ENCODE data around the gene GABRG3.

GABRG3 gene

DNA sequence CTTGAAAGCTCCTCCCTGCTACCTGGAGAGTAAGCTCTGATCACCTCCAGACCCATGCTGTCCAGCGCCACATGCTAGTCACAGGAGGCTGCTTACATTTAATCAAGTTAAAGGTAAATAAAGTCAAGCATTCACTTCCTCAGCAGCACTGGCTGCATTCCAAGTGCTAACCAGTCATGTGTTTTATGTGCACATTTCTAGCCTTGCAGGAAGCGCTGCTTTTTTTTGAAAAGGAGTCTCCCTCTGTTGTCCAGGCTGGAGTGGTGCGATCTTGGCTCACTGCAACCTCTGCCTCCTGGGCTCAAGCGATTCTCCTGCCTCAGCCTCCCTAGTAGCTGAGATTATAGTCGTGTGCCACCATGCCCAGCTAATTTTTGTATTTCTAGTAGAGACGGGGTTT is 279.2 kb downstream of the GABRG3 start:
- no peak for DNase-seq

GRCh38 chr15:27254055-27254454 is 283.1 kb downstream of the GABRG3 start:
- no peak for DNase-seq

- DNase-seq: no peak
Observed at GRCh38 chr15:27254801-27255200, 283.8 kb downstream of the GABRG3 start.

GRCh38 chr15:27256446-27256845 is 285.5 kb downstream of the GABRG3 start:
- no peak for DNase-seq

DNA sequence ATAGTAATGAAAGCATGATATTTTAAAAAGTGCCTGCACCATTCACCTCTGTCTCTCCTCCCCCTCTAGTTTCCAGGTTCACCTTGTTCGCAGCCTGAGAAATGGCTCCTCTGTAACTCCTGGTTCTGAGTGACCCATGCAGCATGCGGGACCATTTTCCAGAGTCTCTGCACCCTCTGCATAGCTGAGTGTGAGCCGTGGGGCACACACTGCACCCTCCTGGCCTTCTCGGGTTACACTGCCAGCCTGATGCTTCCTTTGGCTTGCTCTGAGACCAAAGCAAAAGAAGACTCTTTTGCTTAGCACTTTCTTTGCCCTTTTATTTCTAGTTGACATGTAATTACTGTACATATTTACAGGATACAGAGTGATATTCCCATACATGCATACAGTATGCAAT is 287.3 kb downstream of the GABRG3 start:
- DNase-seq: no peak

GRCh38 chr15:27260523-27260922 is 289.5 kb downstream of the GABRG3 start:
- no peak for DNase-seq

- DNase-seq: no peak
Observed at GRCh38 chr15:27268923-27269322, 297.9 kb downstream of the GABRG3 start.

- no peak for DNase-seq
Observed at GRCh38 chr15:27271258-27271657, 300.3 kb downstream of the GABRG3 start.

DNA sequence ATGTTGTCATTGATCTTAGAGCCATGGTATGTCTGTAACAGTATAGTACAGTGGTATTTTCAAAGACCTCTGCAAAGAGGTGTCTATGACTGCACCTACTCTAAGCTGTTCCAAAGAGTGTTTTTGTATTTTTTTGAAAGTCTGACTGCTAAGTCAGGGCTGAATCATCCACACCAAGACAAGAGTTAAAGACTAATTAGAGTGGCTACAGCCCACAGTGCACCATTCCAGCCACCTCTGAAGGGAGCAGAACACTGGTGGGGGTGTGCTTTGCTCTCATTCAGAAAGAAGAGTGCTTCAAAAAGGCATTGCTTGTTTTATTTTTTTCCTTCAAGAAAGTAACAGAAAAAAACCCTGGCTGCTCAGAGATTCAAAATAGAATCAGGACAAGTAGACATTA is 301.4 kb downstream of the GABRG3 start:
- DNase-seq: no peak

- no peak for DNase-seq
Observed at GRCh38 chr15:27273506-27273905, 302.5 kb downstream of the GABRG3 start.

DNA sequence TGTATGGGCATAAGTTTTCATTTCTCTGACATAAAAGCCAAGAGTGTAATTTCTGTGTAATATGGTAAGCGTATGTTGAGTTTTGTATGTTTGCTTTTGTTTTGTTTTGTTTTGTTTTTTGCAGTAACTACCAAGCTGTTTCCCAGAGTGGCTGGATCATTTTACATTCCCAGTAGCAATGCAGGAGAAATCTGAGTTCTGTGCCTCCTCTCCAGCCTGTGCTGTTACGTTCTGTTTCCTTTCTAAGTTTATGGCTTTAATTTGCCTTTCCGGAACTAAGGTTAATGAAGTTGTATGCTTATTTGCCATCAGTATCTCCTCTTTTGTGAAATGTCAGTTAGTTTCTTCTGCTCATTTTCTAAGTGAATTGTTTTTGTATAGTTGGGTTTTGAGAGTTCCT is 307.8 kb downstream of the GABRG3 start:
- no peak for DNase-seq

DNA sequence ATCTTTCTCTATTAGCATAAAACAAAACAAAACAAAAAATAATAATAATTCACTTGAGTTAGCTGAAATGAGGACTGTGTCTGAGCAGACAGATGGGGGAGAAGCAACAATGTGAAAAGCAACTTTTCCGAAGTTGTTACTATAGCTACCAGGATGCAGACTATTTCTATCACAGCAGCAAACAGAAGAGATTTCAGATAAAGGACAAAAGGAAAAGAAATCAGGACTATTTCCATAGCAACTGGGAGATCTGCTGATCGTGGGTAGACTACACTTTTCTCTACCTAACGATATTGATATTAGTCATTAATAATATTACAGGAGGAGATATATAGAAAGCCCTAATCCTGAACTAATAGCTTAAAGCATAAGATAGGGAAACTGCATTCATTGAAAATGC is 321.7 kb downstream of the GABRG3 start:
- DNase-seq: no peak

DNA sequence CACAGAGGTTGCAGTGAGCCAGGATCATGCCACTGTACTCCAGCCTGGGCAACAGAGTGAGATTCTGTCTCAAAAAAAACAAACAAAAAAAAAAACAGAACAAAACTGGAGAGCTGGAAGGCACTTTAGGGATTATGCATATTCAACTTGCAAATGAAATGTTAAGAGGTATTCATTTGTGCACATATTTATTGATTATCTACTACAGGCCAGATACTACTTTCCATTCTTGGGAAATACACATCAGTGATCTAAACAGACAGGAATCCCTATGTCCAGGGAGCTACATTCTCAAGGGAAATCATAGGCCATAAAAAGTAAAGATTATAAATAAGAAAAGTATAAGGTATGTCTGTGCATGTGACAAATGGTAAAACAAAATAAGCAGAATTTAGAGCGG is 322.6 kb downstream of the GABRG3 start:
- DNase-seq: no peak

DNA sequence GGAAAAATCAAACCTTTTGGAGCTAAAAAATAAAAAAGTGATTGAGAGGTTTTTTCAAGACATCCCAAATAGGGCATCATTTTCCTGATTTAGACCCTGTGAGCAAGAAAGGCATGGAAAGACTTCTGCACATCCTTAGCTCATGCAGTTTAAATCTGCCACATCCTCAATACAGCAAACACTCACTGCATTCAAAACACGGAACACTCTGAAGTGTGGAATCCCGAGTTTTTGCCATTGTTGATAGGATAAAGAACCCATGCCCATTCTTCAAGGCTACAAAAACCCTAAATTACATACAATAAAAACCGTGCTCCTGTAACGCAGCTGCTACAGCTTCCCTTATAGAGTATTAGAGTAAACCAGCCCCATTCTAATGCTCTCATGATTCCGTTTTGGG is 346.8 kb downstream of the GABRG3 start:
- DNase-seq: no peak

- DNase-seq: no peak
Observed at GRCh38 chr15:27323801-27324200, 352.8 kb downstream of the GABRG3 start.

- DNase-seq: no peak
Observed at GRCh38 chr15:27324886-27325615, 354.1 kb downstream of the GABRG3 start.

DNA sequence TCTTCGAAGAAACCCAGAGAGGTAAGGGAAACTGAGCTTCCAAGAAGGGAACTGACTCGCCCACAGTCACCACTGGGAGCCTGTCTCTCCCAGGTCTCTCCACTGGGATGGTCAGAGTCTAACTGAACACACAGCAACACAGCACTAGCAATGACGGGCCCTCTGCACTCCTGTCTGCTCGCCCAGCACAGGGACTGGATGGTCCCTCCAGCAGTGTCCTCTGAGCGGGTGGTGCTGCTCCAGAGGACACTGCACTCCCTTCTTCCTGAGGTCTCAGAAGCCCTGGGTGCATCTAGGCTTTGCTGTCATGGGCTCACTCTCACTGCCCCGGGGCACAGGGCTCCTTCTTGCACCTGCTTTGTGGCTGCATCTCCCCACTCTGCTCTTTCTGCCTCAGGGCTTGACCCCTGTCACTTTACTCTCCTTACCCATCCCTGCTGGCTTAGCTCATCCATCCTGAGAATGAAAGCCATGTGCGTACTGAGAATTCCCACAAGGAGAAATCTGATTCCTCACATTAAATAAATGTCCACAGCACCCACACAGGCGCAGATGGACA is 356.6 kb downstream of the GABRG3 start:
- no peak for DNase-seq

- DNase-seq: no peak
Observed at GRCh38 chr15:27328186-27328585, 357.2 kb downstream of the GABRG3 start.

DNA sequence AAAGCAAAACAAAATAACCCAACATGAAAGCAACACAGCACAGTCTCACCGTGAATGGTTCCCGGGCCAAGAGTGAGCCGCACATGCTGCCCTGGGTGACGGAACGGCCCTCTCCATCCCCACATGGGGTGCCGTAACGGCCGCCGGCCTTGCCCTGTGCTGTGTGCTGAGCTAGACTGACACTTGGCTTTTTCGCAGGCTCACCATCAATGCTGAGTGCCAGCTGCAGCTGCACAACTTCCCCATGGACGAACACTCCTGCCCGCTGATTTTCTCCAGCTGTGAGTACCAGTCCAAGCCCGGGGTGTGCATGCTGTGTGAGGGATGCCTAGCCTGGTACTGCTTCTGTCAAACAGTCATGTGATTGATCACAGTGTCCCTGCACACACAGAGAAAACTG is 357.6 kb downstream of the GABRG3 start:
- DNase-seq: no peak

- no peak for DNase-seq
Observed at GRCh38 chr15:27330326-27330725, 359.3 kb downstream of the GABRG3 start.

- DNase-seq: no peak
Observed at GRCh38 chr15:27336676-27337075, 365.7 kb downstream of the GABRG3 start.

- no peak for DNase-seq
Observed at GRCh38 chr15:27339138-27339537, 368.2 kb downstream of the GABRG3 start.

DNA sequence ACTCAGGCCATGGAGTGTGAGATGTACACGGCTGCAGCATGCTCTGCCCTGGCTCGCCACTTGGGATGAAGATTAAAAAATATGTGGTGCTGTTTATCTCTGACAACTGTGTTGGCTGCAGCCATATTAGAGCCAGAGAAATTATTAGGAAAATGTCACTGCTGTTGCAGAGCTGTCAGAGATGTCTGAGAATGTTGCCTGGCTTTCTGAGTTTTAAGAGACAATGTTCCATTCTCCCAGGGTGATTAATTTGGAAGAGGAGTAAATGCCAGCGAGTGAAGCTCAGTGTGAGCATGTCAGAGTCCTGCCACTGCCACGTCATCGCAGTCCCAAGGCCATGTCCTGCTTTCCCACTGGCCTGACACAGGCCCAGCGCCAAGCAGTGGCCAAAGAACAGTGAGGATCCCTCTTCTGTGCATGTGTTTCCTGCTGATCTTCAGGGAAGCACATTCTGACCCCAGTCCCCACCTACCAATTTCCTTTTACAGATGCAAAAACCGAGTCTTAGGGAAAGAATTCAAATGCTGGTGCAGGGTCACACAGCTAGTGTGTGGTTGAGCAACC is 370.9 kb downstream of the GABRG3 start:
- DNase-seq: no peak

DNA sequence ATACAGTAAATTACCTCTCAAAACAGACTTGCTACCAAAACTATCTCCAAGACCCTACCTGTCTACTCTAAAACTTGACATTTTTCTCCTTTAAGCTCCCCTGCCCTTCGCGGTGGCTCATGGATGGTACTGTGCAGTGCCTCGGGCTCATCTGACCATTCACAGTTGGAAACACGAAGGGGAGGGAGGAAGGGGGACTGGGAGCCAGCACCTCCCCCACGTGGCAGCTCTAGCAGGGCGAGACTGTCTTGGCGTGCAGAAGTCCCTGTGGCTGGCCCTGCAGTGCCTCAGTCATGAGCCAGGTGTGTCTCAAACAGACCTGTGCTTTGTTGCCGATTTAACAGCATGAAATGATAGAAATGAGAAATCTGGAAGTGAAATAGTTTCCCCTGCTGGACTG is 372.0 kb downstream of the GABRG3 start:
- no peak for DNase-seq

- DNase-seq: no peak
Observed at GRCh38 chr15:27352136-27352535, 381.2 kb downstream of the GABRG3 start.
